HepG2 (cell line): ENCODE measurements around the gene FAM24A. TPM values are rescaled to one million over a fixed set of nuclear protein-coding genes. Genes with fewer than 3 reads are reported as not detected.
"Not testable (repeated sequence)": the region's sequence is repeated elsewhere in the genome, so short reads cannot be mapped to it uniquely, and the experiment has no call there.

Experiments
- ATAC-seq: fragments of 200-7000 bp; cut with Tn5 transposase; 3 replicates; pipeline ENCODE4 v1.9.1; 2020; ENCODE audit warnings: mild to moderate bottlenecking, moderate library complexity
- BruUV-seq: library from RNA; stranded (reverse); fragments of 400-500 nt; replicated peaks from 2 replicates; lab custom pipeline; 2021; lab: Mats Ljungman, UMichigan
- CTCF ChIA-PET: fragments of 300-600 bp; formaldehyde crosslinking; extraction: SDS; loops from one replicate; lab custom pipeline; 2021; ENCODE audit warnings: low total read pairs, inconsistent platforms, low intra/inter-chr PET ratio; lab: Yijun Ruan, JAX
- POLR2A ChIA-PET: fragments of 350-600 bp; sonication (Branson Sonifier 250); formaldehyde crosslinking; loops from one replicate; lab custom pipeline; 2020; ENCODE audit warnings: antibody characterized with exemption, inconsistent platforms; lab: Yijun Ruan, JAX
- DNase-seq: peaks from one replicate; pipeline ENCODE4 v3.0.0-alpha.2; 2015; ENCODE audit warnings: low spot score
- FAIRE-seq: peaks from 3 replicates; lab custom pipeline; 2011; peaks lifted over from hg19 to GRCh38; lab: Jason Lieb, UNC
- H2AFZ ChIP-seq: one replicate; pipeline ENCODE4 v1.6.1; 2011; ENCODE audit warnings: low read length, inconsistent platforms
- H3K27ac ChIP-seq: fragments of 300-600 bp; 3 replicates; pipeline ENCODE4 v1.8.0; 2011; ENCODE audit warnings: mixed run types, mild to moderate bottlenecking, mixed read lengths, low read length, inconsistent platforms; ENCODE audit not compliant: insufficient read depth; ENCODE audit errors: extremely low read length
- H3K27me3 ChIP-seq, 2 experiments: fragments of 200-600 bp in 1 of 2; 2 replicates in 1 of 2; 3 replicates in 1 of 2; pipeline versions ENCODE4 v1.6.0 to v1.8.0; 2011; ENCODE audit warnings: low read length in 2 of 2, mild to moderate bottlenecking in 2 of 2, moderate library complexity in 2 of 2, inconsistent platforms in 1 of 2; ENCODE audit not compliant: insufficient read depth in 2 of 2, control insufficient read depth in 1 of 2
- H3K36me3 ChIP-seq, 2 experiments: fragments of 200-600 bp in 1 of 2; replicated peaks in 1 of 2; 2 replicates in 1 of 2; 3 replicates in 1 of 2; pipeline versions ENCODE4 v1.5.1 to v1.8.0; 2011; ENCODE audit warnings: low read length in 2 of 2, inconsistent platforms in 1 of 2; ENCODE audit not compliant: insufficient read depth in 2 of 2, control insufficient read depth in 1 of 2
- H3K4me1 ChIP-seq: 2 replicates; pipeline ENCODE4 v1.5.1; 2012; ENCODE audit warnings: low read length, inconsistent platforms; ENCODE audit not compliant: insufficient read depth
- H3K4me2 ChIP-seq: 2 replicates; pipeline ENCODE4 v1.6.0; 2011; ENCODE audit warnings: low read depth, low read length, inconsistent platforms
- H3K4me3 ChIP-seq, 3 experiments: fragments of 200-600 bp in 1 of 3; sonication (generic), shearing (Covaris generic) in 1 of 3; replicated peaks in 1 of 3; 2 replicates each; pipeline ENCODE4 v1.5.1; 2011 to 2016; ENCODE audit warnings: low read length in 3 of 3, inconsistent platforms in 2 of 3, low read depth in 2 of 3, mild to moderate bottlenecking in 2 of 3, control low read depth in 1 of 3, mixed read lengths in 1 of 3; ENCODE audit not compliant: insufficient read depth in 1 of 3
- H3K79me2 ChIP-seq: one replicate; pipeline ENCODE4 v1.6.1; 2011; ENCODE audit warnings: low read length, inconsistent platforms; ENCODE audit not compliant: insufficient read depth
- H3K9ac ChIP-seq: 2 replicates; pipeline ENCODE4 v1.6.0; 2011; ENCODE audit warnings: mild to moderate bottlenecking, low read depth, low read length, inconsistent platforms; ENCODE audit not compliant: insufficient read depth
- H3K9me3 ChIP-seq: 2 replicates; pipeline ENCODE4 v1.5.1; 2012; ENCODE audit warnings: mild to moderate bottlenecking, low read length
- H4K20me1 ChIP-seq: 2 replicates; pipeline ENCODE4 v1.6.0; 2011; ENCODE audit warnings: inconsistent platforms, mild to moderate bottlenecking, low read length, moderate library complexity; ENCODE audit not compliant: insufficient read depth
- RAD51 ChIP-seq: fragments of 450-650 bp; IDR thresholded peaks from 2 replicates; pipeline ENCODE4 v1.6.1; 2016; ENCODE audit warnings: borderline replicate concordance
- WGBS: methylation state at CpG from one replicate; pipeline ENCODE4 v1.1.6; 2017; ENCODE audit warnings: low lambda C conversion rate; 5-methylcytosine and 5-hydroxymethylcytosine counted together
- in situ Hi-C: cut with HindIII; loops from 2 replicates; pipeline ENCODE4 v1.10.0; 2017; ENCODE audit warnings: low pct_unique_long_range_greater_than_20kb; ENCODE audit not compliant: extremely low pct_ligation_motif_present
- intact Hi-C: fragments of 100-400 bp; cut with micrococcal nuclease; formaldehyde crosslinking; loops from one replicate; pipeline ENCODE4 v1.10.0; 2022; ENCODE audit not compliant: unreplicated experiment
- polyA plus RNA-seq, 8 experiments: library from polyadenylated mRNA; depleted of rRNA in 3 of 8; stranded (reverse) in 7 of 8; unstranded in 1 of 8; fragments of >200 nt; fragmentation: Illumina TruSeq in 4 of 8; extraction: Trizol in 4 of 8; gene quantifications; 2 replicates each; pipeline versions ENCODE4 v1.2.1 to v1.2.3, GENCODE V29; 2011 to 2016; ENCODE audit warnings: low read depth in 4 of 8, missing spikeins in 1 of 8, mixed read lengths in 1 of 8; ENCODE audit not compliant: insufficient read depth in 1 of 8
- total RNA-seq, 5 experiments: library from RNA; depleted of rRNA; stranded (reverse); fragments of >200 nt; fragmentation: Illumina TruSeq; extraction: Trizol; gene quantifications; 2 replicates each; pipeline ENCODE4 v1.2.3, GENCODE V29; 2016; ENCODE audit warnings: low read depth in 1 of 5
- TF ChIP-seq, protein P1 (sequence below): sonication (generic); formaldehyde crosslinking; IDR thresholded peaks from 2 replicates; pipeline ENCODE4 v1.4.0; 2020; ENCODE audit warnings: mild to moderate bottlenecking, missing genetic modification reagents
- TF ChIP-seq, protein P2 (sequence below): sonication (generic); formaldehyde crosslinking; IDR thresholded peaks from 2 replicates; pipeline ENCODE4 v1.4.0; 2020; ENCODE audit warnings: mild to moderate bottlenecking, missing genetic modification reagents

The FAM24A gene
- total and polyA plus RNA-seq, 2 of the 13 experiments (the other 11 are each of a cell fraction or from before 2014, with no cell fraction given), result not detected

DNA sequence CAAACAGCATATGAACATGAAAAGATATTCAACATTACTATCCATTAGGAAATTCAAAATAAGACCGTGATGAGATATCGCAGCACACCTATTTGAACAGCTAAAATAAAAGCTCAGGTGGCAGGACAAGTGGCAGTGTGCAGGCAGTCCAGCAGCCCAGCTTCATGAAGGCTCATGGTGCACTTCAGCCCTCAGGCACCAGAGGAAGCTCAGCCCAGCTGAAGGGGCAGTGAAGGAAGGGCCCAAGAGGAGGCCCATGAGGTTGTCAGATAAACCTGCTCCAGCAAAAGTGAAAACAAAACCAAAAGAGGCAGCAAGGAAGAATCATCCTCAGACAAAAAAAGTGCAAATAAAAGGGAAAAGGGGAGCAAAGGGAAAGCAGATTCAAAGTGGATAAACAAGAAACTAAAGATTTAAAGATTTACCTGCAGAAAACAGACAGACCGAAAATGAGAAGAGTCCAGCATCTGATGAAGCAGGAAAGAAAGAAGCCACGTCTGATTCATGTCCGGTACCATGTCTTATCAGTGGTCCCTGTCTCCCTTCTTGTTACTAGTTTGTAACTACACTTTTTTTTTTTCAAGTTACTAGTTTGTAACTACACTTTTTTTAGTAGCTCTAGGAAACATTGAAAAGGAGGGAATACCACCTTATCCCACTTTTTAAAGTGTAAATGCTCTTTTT, 16.0 kb upstream of the FAM24A start (continued):
- TF ChIP-seq, protein P1, sequence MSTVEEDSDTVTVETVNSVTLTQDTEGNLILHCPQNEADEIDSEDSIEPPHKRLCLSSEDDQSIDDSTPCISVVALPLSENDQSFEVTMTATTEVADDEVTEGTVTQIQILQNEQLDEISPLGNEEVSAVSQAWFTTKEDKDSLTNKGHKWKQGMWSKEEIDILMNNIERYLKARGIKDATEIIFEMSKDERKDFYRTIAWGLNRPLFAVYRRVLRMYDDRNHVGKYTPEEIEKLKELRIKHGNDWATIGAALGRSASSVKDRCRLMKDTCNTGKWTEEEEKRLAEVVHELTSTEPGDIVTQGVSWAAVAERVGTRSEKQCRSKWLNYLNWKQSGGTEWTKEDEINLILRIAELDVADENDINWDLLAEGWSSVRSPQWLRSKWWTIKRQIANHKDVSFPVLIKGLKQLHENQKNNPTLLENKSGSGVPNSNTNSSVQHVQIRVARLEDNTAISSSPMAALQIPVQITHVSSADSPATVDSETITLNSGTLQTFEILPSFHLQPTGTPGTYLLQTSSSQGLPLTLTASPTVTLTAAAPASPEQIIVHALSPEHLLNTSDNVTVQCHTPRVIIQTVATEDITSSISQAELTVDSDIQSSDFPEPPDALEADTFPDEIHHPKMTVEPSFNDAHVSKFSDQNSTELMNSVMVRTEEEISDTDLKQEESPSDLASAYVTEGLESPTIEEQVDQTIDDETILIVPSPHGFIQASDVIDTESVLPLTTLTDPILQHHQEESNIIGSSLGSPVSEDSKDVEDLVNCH, result no peak
- TF ChIP-seq, protein P2, sequence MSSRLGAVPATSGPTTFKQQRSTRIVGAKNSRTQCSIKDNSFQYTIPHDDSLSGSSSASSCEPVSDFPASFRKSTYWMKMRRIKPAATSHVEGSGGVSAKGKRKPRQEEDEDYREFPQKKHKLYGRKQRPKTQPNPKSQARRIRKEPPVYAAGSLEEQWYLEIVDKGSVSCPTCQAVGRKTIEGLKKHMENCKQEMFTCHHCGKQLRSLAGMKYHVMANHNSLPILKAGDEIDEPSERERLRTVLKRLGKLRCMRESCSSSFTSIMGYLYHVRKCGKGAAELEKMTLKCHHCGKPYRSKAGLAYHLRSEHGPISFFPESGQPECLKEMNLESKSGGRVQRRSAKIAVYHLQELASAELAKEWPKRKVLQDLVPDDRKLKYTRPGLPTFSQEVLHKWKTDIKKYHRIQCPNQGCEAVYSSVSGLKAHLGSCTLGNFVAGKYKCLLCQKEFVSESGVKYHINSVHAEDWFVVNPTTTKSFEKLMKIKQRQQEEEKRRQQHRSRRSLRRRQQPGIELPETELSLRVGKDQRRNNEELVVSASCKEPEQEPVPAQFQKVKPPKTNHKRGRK (CRISPR knock-in tag), result no peak

DNA sequence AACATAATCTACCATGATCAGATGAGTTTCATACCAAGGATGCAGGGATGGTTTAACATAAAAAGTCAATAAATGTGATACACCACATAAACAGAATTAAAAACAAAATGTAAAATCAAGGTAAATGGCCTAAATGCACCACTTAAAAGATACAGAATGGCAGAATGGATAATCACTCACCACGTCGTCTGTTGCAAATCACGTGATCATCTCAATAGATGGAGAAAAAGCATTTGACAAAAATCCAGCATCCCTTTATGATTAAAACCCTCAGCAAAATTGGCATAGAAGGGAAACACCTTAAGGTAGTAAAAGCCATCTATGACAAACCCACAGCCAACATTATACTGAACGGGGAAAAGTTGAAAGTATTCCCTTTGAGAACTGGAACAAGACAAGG, 6.5 kb upstream of the FAM24A start:
- in situ Hi-C loops, H3K36me3 ChIP-seq, POLR2A ChIA-PET, BruUV-seq, H3K4me2 ChIP-seq, FAIRE-seq, H3K4me3 ChIP-seq, intact Hi-C loops, DNase-seq, H3K27ac ChIP-seq, H3K4me1 ChIP-seq, H3K9me3 ChIP-seq, H3K27me3 ChIP-seq, ATAC-seq, H2AFZ ChIP-seq, H3K9ac ChIP-seq, CTCF ChIA-PET, H4K20me1 ChIP-seq, H3K79me2 ChIP-seq: not testable (repeated sequence)
- TF ChIP-seq RAD51, result peak; percentile 81; the same call in 1 of the 2 replicates
- WGBS, result 32% methylated on average over 4 of the region's 4 CpGs
